ENCODE measurements around the gene SRGAP2B.
"Not testable (repeated sequence)": the region's sequence is repeated elsewhere in the genome, so short reads cannot be mapped to it uniquely, and the experiment has no call there.

Gene SRGAP2B

DNA sequence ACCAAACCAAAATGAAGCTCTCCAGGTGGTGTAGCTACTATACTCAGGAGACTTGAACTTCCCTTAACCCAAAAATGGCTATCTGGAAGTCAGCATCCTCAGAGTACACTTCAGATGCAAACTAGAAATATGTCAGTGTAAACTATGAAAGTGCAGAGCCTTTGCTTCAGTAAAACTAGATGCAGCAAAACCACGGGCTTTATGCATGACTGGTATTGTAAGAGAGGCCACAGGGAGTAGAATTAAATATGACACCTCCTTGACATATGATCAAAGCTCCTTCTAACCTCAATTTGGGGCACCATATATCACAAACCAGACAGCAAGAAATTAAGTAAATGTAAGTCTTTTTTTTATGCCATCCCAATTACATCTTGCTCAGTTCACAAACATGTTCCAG, 47.6 kb downstream of the SRGAP2B start:
- not testable (repeated sequence) for H3K27me3 ChIP-seq (replicated peaks; ENCODE audit: control insufficient read depth, insufficient read depth, low read length, poor library complexity, severe bottlenecking); H3K27ac ChIP-seq (ENCODE audit: insufficient read depth, low read length, poor library complexity, severe bottlenecking); H3K4me3 ChIP-seq (ENCODE audit: insufficient read depth, low read depth, low read length, poor library complexity, severe bottlenecking); H3K9me3 ChIP-seq (ENCODE audit: control insufficient read depth, low read length); H3K4me1 ChIP-seq (ENCODE audit: control insufficient read depth, insufficient read depth, low read length, poor library complexity, severe bottlenecking); DNase-seq; H3K36me3 ChIP-seq (ENCODE audit: control insufficient read depth, insufficient read depth, low read length)

DNA sequence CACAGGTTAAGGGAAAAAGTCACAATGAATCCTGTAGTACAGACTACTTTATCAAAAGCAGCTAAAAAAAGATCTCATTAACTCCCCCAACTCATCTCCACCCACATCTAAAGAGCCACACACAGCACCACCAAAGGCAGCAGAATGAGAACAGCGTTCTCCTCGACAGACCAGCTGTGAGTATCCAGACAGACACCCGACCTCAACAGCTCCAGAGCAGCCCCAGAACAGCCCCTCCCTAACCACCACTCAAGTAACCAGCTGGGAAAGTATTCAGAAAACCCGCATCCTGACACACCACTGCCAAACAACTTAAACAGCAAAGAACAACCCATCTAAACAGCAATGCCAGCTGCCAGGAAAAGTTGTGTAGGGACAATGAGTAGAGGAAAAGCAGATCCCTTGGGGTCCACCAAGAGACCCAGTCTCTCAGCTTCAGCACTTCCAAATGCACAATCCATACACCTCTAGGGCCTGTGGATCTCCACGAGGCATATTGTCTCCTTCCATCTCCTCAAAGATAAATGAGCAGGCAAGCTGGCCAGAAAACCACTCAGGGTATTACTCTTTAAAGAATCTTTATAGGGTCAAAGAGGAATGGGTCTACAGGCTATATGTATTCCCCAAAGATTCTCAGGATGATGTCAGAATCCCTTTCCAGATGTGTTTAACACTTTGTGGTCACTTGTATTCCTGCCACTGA, 49.4 kb downstream of the SRGAP2B start:
- not testable (repeated sequence) for H3K27me3 ChIP-seq (replicated peaks; ENCODE audit: control insufficient read depth, insufficient read depth, low read length, poor library complexity, severe bottlenecking); DNase-seq; H3K4me1 ChIP-seq (ENCODE audit: control insufficient read depth, insufficient read depth, low read length, poor library complexity, severe bottlenecking); H3K36me3 ChIP-seq (ENCODE audit: control insufficient read depth, insufficient read depth, low read length); H3K27ac ChIP-seq (ENCODE audit: insufficient read depth, low read length, poor library complexity, severe bottlenecking); H3K4me3 ChIP-seq (ENCODE audit: insufficient read depth, low read depth, low read length, poor library complexity, severe bottlenecking); H3K9me3 ChIP-seq (ENCODE audit: control insufficient read depth, low read length)

DNA sequence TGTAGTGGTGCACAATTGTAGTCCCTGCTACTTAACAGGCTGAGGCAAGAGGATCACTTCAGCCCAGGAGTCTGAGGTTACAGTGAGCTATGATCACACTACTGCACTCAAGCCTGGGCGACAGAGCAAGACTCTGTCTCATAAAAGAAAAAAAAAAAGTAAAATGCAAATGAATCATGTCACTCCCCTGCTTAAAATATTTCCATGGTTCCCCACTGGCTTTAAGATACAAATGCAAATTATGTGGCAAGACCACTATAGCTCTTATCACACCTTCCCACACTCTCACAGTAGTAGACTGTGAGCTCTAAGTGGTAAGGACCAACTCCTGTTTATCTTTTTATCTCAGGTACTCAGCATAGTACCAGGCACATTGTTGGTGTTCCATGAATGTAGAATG, 53.6 kb downstream of the SRGAP2B start:
- H3K4me3 ChIP-seq (ENCODE audit: insufficient read depth, low read depth, low read length, poor library complexity, severe bottlenecking); H3K4me1 ChIP-seq (ENCODE audit: control insufficient read depth, insufficient read depth, low read length, poor library complexity, severe bottlenecking); H3K27ac ChIP-seq (ENCODE audit: insufficient read depth, low read length, poor library complexity, severe bottlenecking); DNase-seq; H3K36me3 ChIP-seq (ENCODE audit: control insufficient read depth, insufficient read depth, low read length); H3K9me3 ChIP-seq (ENCODE audit: control insufficient read depth, low read length); H3K27me3 ChIP-seq (replicated peaks; ENCODE audit: control insufficient read depth, insufficient read depth, low read length, poor library complexity, severe bottlenecking): not testable (repeated sequence)

DNA sequence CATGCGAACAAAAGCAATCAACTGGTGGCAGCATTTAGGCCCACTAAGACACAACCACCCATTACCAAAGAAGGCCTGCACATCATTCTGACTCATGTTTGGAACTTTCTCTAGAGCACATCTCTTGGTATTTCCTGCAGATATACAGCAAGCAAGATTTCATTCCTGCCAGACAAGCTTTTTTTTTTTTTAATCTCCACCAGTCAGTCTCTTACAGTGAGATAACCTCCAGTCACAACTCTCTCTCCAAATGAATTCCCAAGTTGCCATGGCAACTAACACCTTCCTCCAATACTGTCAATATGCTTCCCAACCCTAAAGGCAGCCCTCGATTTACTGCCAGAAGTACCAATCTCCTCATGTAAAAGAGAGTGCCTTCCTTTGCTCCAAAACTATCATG, 59.1 kb downstream of the SRGAP2B start:
- not testable (repeated sequence) for H3K4me3 ChIP-seq (ENCODE audit: insufficient read depth, low read depth, low read length, poor library complexity, severe bottlenecking); H3K27me3 ChIP-seq (replicated peaks; ENCODE audit: control insufficient read depth, insufficient read depth, low read length, poor library complexity, severe bottlenecking); H3K9me3 ChIP-seq (ENCODE audit: control insufficient read depth, low read length); H3K27ac ChIP-seq (ENCODE audit: insufficient read depth, low read length, poor library complexity, severe bottlenecking); DNase-seq; H3K36me3 ChIP-seq (ENCODE audit: control insufficient read depth, insufficient read depth, low read length); H3K4me1 ChIP-seq (ENCODE audit: control insufficient read depth, insufficient read depth, low read length, poor library complexity, severe bottlenecking)

DNA sequence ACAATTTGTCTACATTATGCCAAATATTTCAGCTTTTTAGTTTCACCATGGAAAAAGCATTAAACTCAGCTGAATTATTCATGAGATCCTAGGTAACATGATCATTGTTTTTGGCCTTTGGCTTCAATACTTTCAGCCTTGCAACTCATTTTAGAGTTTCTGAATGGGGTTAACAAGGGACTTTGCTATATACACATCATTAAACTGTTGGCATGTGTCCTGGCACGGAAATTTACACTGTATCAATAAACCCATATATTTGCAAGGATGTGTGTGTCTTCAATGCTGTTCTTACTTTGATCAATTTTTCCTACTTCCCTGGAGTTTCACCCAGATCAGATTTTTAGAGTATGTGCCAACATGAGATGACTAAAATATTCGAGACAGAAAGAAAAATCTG, 61.6 kb downstream of the SRGAP2B start:
- H3K4me1 ChIP-seq (ENCODE audit: control insufficient read depth, insufficient read depth, low read length, poor library complexity, severe bottlenecking); H3K27me3 ChIP-seq (replicated peaks; ENCODE audit: control insufficient read depth, insufficient read depth, low read length, poor library complexity, severe bottlenecking); DNase-seq; H3K4me3 ChIP-seq (ENCODE audit: insufficient read depth, low read depth, low read length, poor library complexity, severe bottlenecking); H3K9me3 ChIP-seq (ENCODE audit: control insufficient read depth, low read length); H3K27ac ChIP-seq (ENCODE audit: insufficient read depth, low read length, poor library complexity, severe bottlenecking); H3K36me3 ChIP-seq (ENCODE audit: control insufficient read depth, insufficient read depth, low read length): not testable (repeated sequence)

DNA sequence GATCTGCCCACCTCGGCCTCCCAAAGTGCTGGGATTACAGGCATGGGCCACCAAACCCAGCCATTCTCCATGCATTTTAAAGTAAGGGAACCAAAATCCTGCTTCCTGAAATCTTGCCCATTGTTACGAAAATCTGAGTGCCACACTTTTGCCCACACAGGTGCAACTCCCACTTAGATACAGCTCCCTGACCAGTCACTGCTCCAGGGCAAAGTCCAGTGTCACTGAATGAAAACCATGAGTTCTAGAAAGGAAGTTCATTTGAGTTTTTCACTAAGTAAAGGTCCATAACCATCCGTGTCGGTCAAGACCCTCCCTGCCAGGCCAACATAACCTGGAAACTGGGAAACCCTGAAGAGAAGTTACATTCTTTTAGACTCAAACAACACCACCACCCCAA, 67.9 kb downstream of the SRGAP2B start:
- H3K4me1 ChIP-seq (ENCODE audit: control insufficient read depth, insufficient read depth, low read length, poor library complexity, severe bottlenecking); H3K9me3 ChIP-seq (ENCODE audit: control insufficient read depth, low read length); H3K4me3 ChIP-seq (ENCODE audit: insufficient read depth, low read depth, low read length, poor library complexity, severe bottlenecking); H3K27ac ChIP-seq (ENCODE audit: insufficient read depth, low read length, poor library complexity, severe bottlenecking); H3K36me3 ChIP-seq (ENCODE audit: control insufficient read depth, insufficient read depth, low read length); DNase-seq; H3K27me3 ChIP-seq (replicated peaks; ENCODE audit: control insufficient read depth, insufficient read depth, low read length, poor library complexity, severe bottlenecking): not testable (repeated sequence)

DNA sequence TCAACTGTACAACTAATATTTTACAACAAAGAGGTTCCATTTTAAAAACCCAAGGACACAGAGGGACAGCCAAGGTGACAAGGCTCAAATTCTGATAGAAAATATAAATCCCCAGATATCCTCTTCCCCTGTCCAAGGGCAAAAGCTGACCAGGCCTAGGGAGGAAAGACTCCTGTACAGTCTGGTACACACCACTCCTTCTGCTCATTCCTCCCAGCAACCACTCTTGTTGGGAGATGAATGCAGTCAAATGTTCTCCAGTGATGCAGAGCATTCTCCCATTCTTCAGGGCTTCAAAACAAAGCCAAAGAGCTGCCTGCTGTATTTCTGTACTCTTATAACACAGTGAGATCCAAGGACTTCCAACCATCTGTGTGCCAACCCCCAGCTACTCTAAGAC, 69.8 kb downstream of the SRGAP2B start:
- not testable (repeated sequence) for H3K4me1 ChIP-seq (ENCODE audit: control insufficient read depth, insufficient read depth, low read length, poor library complexity, severe bottlenecking); H3K27ac ChIP-seq (ENCODE audit: insufficient read depth, low read length, poor library complexity, severe bottlenecking); H3K4me3 ChIP-seq (ENCODE audit: insufficient read depth, low read depth, low read length, poor library complexity, severe bottlenecking); DNase-seq; H3K36me3 ChIP-seq (ENCODE audit: control insufficient read depth, insufficient read depth, low read length); H3K27me3 ChIP-seq (replicated peaks; ENCODE audit: control insufficient read depth, insufficient read depth, low read length, poor library complexity, severe bottlenecking); H3K9me3 ChIP-seq (ENCODE audit: control insufficient read depth, low read length)

DNA sequence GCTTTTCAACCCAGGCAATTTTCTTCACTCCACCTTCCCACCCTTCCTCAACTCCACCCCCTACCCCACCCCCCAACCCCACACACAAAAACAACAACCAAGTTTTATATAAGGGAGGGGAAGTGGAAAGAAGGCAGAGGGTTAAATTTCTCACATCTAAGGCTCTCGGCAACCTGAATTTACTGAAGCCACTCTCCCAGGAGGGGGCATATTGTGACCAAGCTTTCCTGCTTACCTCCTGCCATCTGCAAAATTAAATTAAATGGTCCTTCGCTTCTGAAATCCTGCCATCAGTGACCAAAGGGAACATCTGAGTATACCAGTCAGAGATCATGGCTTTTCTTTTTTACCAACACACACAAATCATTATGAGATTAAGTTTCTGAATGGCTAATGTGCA, 72.9 kb downstream of the SRGAP2B start:
- not testable (repeated sequence) for H3K27ac ChIP-seq (ENCODE audit: insufficient read depth, low read length, poor library complexity, severe bottlenecking); H3K4me3 ChIP-seq (ENCODE audit: insufficient read depth, low read depth, low read length, poor library complexity, severe bottlenecking); H3K9me3 ChIP-seq (ENCODE audit: control insufficient read depth, low read length); H3K27me3 ChIP-seq (replicated peaks; ENCODE audit: control insufficient read depth, insufficient read depth, low read length, poor library complexity, severe bottlenecking); DNase-seq; H3K36me3 ChIP-seq (ENCODE audit: control insufficient read depth, insufficient read depth, low read length); H3K4me1 ChIP-seq (ENCODE audit: control insufficient read depth, insufficient read depth, low read length, poor library complexity, severe bottlenecking)

DNA sequence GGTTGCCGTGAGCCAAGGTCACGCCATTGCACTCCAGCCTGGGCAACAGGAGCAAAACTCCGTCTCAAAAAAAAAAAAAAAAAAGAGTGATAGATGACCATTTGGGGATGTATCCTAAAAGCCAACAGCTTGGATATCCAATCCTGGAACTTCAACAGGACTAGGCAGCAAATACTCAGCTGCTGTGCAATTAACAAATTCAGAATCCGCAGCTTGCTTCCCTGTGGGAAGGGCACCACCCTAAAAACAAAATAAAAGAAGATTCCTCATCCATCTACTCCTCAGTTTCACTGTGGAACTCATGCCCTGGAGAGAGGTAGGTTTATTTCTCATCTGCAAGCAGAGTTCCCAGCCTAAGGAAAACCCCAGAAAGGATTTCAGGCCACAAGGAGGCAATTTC, 73.4 kb downstream of the SRGAP2B start:
- not testable (repeated sequence) for H3K9me3 ChIP-seq (ENCODE audit: control insufficient read depth, low read length); DNase-seq; H3K27ac ChIP-seq (ENCODE audit: insufficient read depth, low read length, poor library complexity, severe bottlenecking); H3K27me3 ChIP-seq (replicated peaks; ENCODE audit: control insufficient read depth, insufficient read depth, low read length, poor library complexity, severe bottlenecking); H3K36me3 ChIP-seq (ENCODE audit: control insufficient read depth, insufficient read depth, low read length); H3K4me1 ChIP-seq (ENCODE audit: control insufficient read depth, insufficient read depth, low read length, poor library complexity, severe bottlenecking); H3K4me3 ChIP-seq (ENCODE audit: insufficient read depth, low read depth, low read length, poor library complexity, severe bottlenecking)

DNA sequence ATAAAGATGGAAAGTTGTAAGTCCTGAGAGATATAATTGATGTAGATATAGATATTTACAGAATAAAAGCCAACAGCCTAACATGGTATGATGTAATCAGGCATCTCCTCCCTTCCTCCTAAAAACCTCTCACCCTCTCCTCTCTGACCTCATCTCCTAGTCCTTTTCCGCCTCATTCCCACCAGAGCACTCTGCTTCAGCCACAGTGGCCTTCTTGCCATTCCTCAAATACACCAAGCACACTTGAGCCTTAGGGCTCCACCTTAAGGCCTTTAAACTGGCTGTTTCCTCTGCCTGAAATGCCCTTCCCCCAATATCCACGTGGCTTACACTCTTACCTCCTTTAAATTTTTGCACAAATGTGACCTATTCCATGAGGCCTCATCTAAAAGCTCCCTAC, 75.4 kb downstream of the SRGAP2B start:
- H3K36me3 ChIP-seq (ENCODE audit: control insufficient read depth, insufficient read depth, low read length); DNase-seq; H3K27me3 ChIP-seq (replicated peaks; ENCODE audit: control insufficient read depth, insufficient read depth, low read length, poor library complexity, severe bottlenecking); H3K9me3 ChIP-seq (ENCODE audit: control insufficient read depth, low read length); H3K27ac ChIP-seq (ENCODE audit: insufficient read depth, low read length, poor library complexity, severe bottlenecking); H3K4me3 ChIP-seq (ENCODE audit: insufficient read depth, low read depth, low read length, poor library complexity, severe bottlenecking); H3K4me1 ChIP-seq (ENCODE audit: control insufficient read depth, insufficient read depth, low read length, poor library complexity, severe bottlenecking): not testable (repeated sequence)

DNA sequence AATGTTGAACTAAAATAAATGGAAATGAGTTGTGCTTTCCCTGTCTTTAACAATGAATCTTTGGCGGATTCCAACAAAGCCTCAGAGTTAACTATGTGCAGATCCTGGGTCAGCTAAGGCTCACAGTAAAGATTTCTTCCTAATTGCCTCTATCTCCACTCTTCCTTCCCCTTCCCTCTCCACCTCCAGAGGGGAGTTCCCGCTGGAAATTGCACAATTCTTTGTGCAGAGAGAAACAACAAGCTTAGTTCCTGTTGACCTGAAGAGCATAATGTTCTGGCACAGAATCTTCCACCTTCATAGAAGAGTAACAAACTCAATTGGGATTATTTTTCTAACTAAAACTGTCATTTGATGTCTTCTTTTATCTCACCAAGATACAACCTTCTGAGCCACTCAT, 77.4 kb downstream of the SRGAP2B start:
- not testable (repeated sequence) for H3K4me3 ChIP-seq (ENCODE audit: insufficient read depth, low read depth, low read length, poor library complexity, severe bottlenecking); H3K27me3 ChIP-seq (replicated peaks; ENCODE audit: control insufficient read depth, insufficient read depth, low read length, poor library complexity, severe bottlenecking); H3K27ac ChIP-seq (ENCODE audit: insufficient read depth, low read length, poor library complexity, severe bottlenecking); DNase-seq; H3K36me3 ChIP-seq (ENCODE audit: control insufficient read depth, insufficient read depth, low read length); H3K4me1 ChIP-seq (ENCODE audit: control insufficient read depth, insufficient read depth, low read length, poor library complexity, severe bottlenecking); H3K9me3 ChIP-seq (ENCODE audit: control insufficient read depth, low read length)
